GM23338 (cell line): ENCODE data around the gene NFS1. TPM values are rescaled to one million over a fixed set of nuclear protein-coding genes. Genes with fewer than 3 reads are reported as not detected.

Experiments
- ATAC-seq: fragments of 200-7000 bp; cut with Tn5 transposase; 3 replicates; pipeline ENCODE4 v1.9.1; 2020
- DNase-seq: peaks from one replicate; pipeline ENCODE4 v3.0.0-alpha.2; 2015; ENCODE audit warnings: low spot score
- H2AFZ ChIP-seq: fragments of 200-600 bp; sonication (generic); 2 replicates; pipeline ENCODE4 v1.8.0; 2016; ENCODE audit warnings: antibody characterized with exemption, mild to moderate bottlenecking, moderate library complexity
- H3F3A ChIP-seq: fragments of 200-600 bp; sonication (generic); replicated peaks from 2 replicates; pipeline ENCODE4 v1.8.0; 2017; ENCODE audit warnings: antibody characterized with exemption, mixed run types, low read depth
- H3K27ac ChIP-seq: fragments of 200-600 bp; sonication (generic); 2 replicates; pipeline ENCODE4 v1.6.1; 2016; ENCODE audit warnings: low read depth
- H3K27me3 ChIP-seq: fragments of 200-600 bp; sonication (generic); 2 replicates; pipeline ENCODE4 v1.8.0; 2016; ENCODE audit warnings: mild to moderate bottlenecking, mixed run types, moderate library complexity; ENCODE audit not compliant: insufficient read depth
- H3K36me3 ChIP-seq: fragments of 200-600 bp; sonication (generic); 2 replicates; pipeline ENCODE4 v1.8.0; 2016; ENCODE audit warnings: mild to moderate bottlenecking; ENCODE audit not compliant: insufficient read depth
- H3K4me1 ChIP-seq: fragments of 200-600 bp; sonication (generic); 2 replicates; pipeline ENCODE4 v1.8.0; 2016; ENCODE audit warnings: mild to moderate bottlenecking, moderate library complexity; ENCODE audit not compliant: insufficient read depth
- H3K4me2 ChIP-seq: fragments of 200-600 bp; sonication (generic); 2 replicates; pipeline ENCODE4 v1.7.1; 2017; ENCODE audit warnings: mixed run types
- H3K4me3 ChIP-seq: fragments of 200-600 bp; sonication (generic); 2 replicates; pipeline ENCODE4 v1.6.1; 2016; ENCODE audit warnings: mixed run types
- H3K79me2 ChIP-seq: fragments of 200-600 bp; sonication (generic); replicated peaks from 2 replicates; pipeline ENCODE4 v1.8.0; 2017; ENCODE audit warnings: mild to moderate bottlenecking; ENCODE audit not compliant: insufficient read depth
- H3K9me2 ChIP-seq: fragments of 200-600 bp; sonication (generic); 2 replicates; pipeline ENCODE4 v1.8.0; 2017; ENCODE audit not compliant: insufficient read depth
- H4K20me1 ChIP-seq: fragments of 200-600 bp; sonication (generic); replicated peaks from 2 replicates; pipeline ENCODE4 v1.8.0; 2017; ENCODE audit warnings: mild to moderate bottlenecking; ENCODE audit not compliant: insufficient read depth
- H3K27ac Mint-ChIP-seq: 2 replicates; pipeline ENCODE4 v1.8.0; 2020; ENCODE audit warnings: inconsistent platforms, mild to moderate bottlenecking, moderate library complexity, mixed read lengths
- H3K27me3 Mint-ChIP-seq: 3 replicates; pipeline ENCODE4 v1.8.0; 2022; ENCODE audit warnings: low read depth, mild to moderate bottlenecking, moderate library complexity, mixed read lengths, inconsistent platforms; ENCODE audit not compliant: insufficient read depth, poor library complexity
- H3K36me3 Mint-ChIP-seq: 3 replicates; pipeline ENCODE4 v1.8.0; 2021; ENCODE audit warnings: low read depth, mild to moderate bottlenecking, inconsistent platforms, moderate library complexity, mixed read lengths
- H3K4me1 Mint-ChIP-seq: 3 replicates; pipeline ENCODE4 v1.8.0; 2020; ENCODE audit warnings: mild to moderate bottlenecking, inconsistent platforms, mixed read lengths
- H3K4me3 Mint-ChIP-seq: 3 replicates; pipeline ENCODE4 v1.8.0; 2021; ENCODE audit warnings: moderate library complexity, mild to moderate bottlenecking, inconsistent platforms, mixed read lengths
- H3K9me3 Mint-ChIP-seq: 3 replicates; pipeline ENCODE4 v1.8.0; 2020; ENCODE audit warnings: moderate library complexity, mild to moderate bottlenecking, inconsistent platforms, mixed read lengths
- ETS1 ChIP-seq: IDR thresholded peaks from 2 replicates; pipeline ENCODE4 v1.6.1; 2016; ENCODE audit warnings: antibody characterized with exemption
- EZH2 ChIP-seq: fragments of 200-600 bp; sonication (generic); IDR thresholded peaks from one replicate; pipeline ENCODE4 v1.8.0; 2017; ENCODE audit warnings: antibody characterized with exemption, mild to moderate bottlenecking, low read depth; ENCODE audit not compliant: unreplicated experiment
- EZH2phosphoT487 ChIP-seq: fragments of 200-600 bp; sonication (generic); IDR thresholded peaks from one replicate; pipeline ENCODE4 v1.8.1; 2018; ENCODE audit warnings: antibody characterized with exemption; ENCODE audit not compliant: unreplicated experiment
- JUNB ChIP-seq: IDR thresholded peaks from one replicate; pipeline ENCODE4 v1.6.1; 2016; ENCODE audit warnings: antibody characterized with exemption; ENCODE audit not compliant: unreplicated experiment
- POLR2AphosphoS5 ChIP-seq: IDR thresholded peaks from 2 replicates; pipeline ENCODE4 v1.6.1; 2016; ENCODE audit warnings: antibody characterized with exemption, low read depth
- REST ChIP-seq: IDR thresholded peaks from one replicate; pipeline ENCODE4 v1.6.1; 2018; ENCODE audit warnings: antibody characterized with exemption; ENCODE audit not compliant: unreplicated experiment
- STAT1 ChIP-seq: IDR thresholded peaks from one replicate; pipeline ENCODE4 v1.6.1; 2016; ENCODE audit warnings: antibody characterized with exemption; ENCODE audit not compliant: unreplicated experiment
- ZNF114 ChIP-seq: fragments of 250-450 bp; sonication (Bioruptor Pico); IDR thresholded peaks from 2 replicates; pipeline ENCODE4 v1.5.0; 2020; ENCODE audit warnings: mild to moderate bottlenecking, moderate library complexity
- ZNF331 ChIP-seq: fragments of 250-450 bp; sonication (Bioruptor Pico); IDR thresholded peaks from 2 replicates; pipeline ENCODE4 v1.5.0; 2020; ENCODE audit warnings: low read depth, mild to moderate bottlenecking, moderate library complexity
- ZNF462 ChIP-seq: fragments of 250-450 bp; sonication (Bioruptor Pico); IDR thresholded peaks from 2 replicates; pipeline ENCODE4 v1.5.0; 2020; ENCODE audit warnings: mild to moderate bottlenecking, moderate library complexity
- polyA plus RNA-seq: library from polyadenylated mRNA; unstranded; fragments of >200 nt; fragmentation: Nextera tagmentation; extraction: Ambion mirVana; gene quantifications from 2 replicates; pipeline ENCODE4 v1.2.1, GENCODE V29; 2016
- total RNA-seq: library from RNA; depleted of rRNA; stranded (reverse); fragments of >200 nt; shearing (Covaris generic); gene quantifications from 2 replicates; pipeline ENCODE4 v1.2.3, GENCODE V29; 2014
- TF ChIP-seq, protein P1 (sequence below), 2 experiments: fragments of 200-600 bp in 1 of 2; sonication (generic) in 1 of 2; conservative IDR thresholded peaks; 2 replicates each; pipeline versions ENCODE4 v1.5.1 to v1.6.1; 2016 to 2017; ENCODE audit warnings: antibody characterized with exemption in 2 of 2, low read depth in 2 of 2, mild to moderate bottlenecking in 2 of 2, moderate library complexity in 1 of 2

The NFS1 gene
- total and polyA plus RNA-seq, 2 experiments from 2014 or later = 22.8 to 35.7 TPM

GRCh38 chr20:35711588-35712209, 12.5 kb upstream of the NFS1 start (continued):
- TF ChIP-seq EZH2 (no peak), STAT1 (no peak), EZH2phosphoT487 (no peak), POLR2AphosphoS5 (no peak)

- H3F3A ChIP-seq = peaks cover 43% of the 10 kb centered on the region
- H3K27me3 Mint-ChIP-seq = peaks cover 10% of the 10 kb centered on the region
- H3K36me3 Mint-ChIP-seq = peaks cover 98% of the 10 kb centered on the region
- H3K4me3 Mint-ChIP-seq = no peak overlapping the region
- H3K4me1 ChIP-seq = no peaks in the 10 kb centered on the region
- no peaks in the 10 kb centered on the region for H3K9me3 Mint-ChIP-seq
- H3K4me3 ChIP-seq = no peak overlapping the region
- no peak overlapping the region for H3K27ac Mint-ChIP-seq
- H3K4me2 ChIP-seq = no peak overlapping the region
- 0 out of 2 replicates have a peak overlapping the region, but pooled peaks have one; percentile 50 for H3K27ac ChIP-seq
- H3K27me3 ChIP-seq = no peaks in the 10 kb centered on the region
- no peaks in the 10 kb centered on the region for H3K4me1 Mint-ChIP-seq
- H2AFZ ChIP-seq = no peak overlapping the region
- peaks cover 63% of the 10 kb centered on the region for H4K20me1 ChIP-seq
- peaks cover 67% of the 10 kb centered on the region for H3K79me2 ChIP-seq
- ATAC-seq = no peak
- H3K36me3 ChIP-seq = peaks cover 96% of the 10 kb centered on the region
- H3K9me2 ChIP-seq = no peaks in the 10 kb centered on the region
- DNase-seq = no peak
- no peak for TF ChIP-seq ZNF331
- TF ChIP-seq STAT1 = no peak
- TF ChIP-seq EZH2phosphoT487 = no peak
- no peak for TF ChIP-seq ZNF462 (CRISPR knock-in tag)
- no peak for TF ChIP-seq POLR2AphosphoS5
- TF ChIP-seq JUNB = no peak
- TF ChIP-seq ETS1 = no peak
- TF ChIP-seq, protein P1, sequence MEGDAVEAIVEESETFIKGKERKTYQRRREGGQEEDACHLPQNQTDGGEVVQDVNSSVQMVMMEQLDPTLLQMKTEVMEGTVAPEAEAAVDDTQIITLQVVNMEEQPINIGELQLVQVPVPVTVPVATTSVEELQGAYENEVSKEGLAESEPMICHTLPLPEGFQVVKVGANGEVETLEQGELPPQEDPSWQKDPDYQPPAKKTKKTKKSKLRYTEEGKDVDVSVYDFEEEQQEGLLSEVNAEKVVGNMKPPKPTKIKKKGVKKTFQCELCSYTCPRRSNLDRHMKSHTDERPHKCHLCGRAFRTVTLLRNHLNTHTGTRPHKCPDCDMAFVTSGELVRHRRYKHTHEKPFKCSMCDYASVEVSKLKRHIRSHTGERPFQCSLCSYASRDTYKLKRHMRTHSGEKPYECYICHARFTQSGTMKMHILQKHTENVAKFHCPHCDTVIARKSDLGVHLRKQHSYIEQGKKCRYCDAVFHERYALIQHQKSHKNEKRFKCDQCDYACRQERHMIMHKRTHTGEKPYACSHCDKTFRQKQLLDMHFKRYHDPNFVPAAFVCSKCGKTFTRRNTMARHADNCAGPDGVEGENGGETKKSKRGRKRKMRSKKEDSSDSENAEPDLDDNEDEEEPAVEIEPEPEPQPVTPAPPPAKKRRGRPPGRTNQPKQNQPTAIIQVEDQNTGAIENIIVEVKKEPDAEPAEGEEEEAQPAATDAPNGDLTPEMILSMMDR (conservative IDR thresholded peaks at IDR 0.05; ENCODE audit: low read depth in 2 of 2) = no peak
- TF ChIP-seq EZH2 = no peak
- no peak for TF ChIP-seq ZNF114 (CRISPR knock-in tag)
- TF ChIP-seq REST = no peak
Observed at GRCh38 chr20:35710884-35711587, 11.9 kb upstream of the NFS1 start.
